Colon (tissue), 2 donors: ENCODE measurements around the gene CRYBG1.

ENCODE experiments used
- FAIRE-seq: peaks from 2 replicates; lab custom pipeline; 2012; peaks lifted over from hg19 to GRCh38; lab: Jason Lieb, UNC
- donor health status: control.
- donor health status: control.

Gene CRYBG1

DNA sequence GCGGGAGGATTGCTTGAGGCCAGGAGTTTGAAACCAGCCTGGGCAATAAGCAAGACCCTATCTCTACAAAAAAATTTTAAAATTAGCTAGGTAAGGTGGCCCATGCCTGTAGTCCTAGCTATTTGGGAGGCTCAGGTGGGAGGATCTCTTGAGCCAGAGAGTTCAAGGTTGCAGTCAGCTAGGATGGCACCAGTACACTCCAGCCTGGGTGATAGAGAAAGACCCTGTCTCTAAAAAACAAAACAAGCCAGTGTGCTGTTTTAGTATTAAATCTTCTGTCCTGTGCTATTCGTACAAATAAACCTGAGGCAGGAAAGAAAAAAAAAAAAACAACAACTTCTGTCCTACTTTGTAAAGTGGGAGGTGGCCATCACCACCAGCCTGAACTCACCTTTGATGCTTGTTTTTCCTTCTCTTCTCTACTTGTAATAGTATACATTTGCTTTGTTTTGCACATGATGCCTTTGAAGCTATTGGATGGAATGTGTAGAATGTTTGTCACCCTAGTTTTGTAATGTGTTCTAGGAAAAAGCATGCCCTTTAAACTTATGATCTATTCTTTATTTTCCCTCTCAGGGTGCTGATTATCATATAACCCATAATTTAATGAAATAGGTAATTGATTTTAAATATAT lies 102.5 kb downstream of the CRYBG1 start:
- no peak for FAIRE-seq

DNA sequence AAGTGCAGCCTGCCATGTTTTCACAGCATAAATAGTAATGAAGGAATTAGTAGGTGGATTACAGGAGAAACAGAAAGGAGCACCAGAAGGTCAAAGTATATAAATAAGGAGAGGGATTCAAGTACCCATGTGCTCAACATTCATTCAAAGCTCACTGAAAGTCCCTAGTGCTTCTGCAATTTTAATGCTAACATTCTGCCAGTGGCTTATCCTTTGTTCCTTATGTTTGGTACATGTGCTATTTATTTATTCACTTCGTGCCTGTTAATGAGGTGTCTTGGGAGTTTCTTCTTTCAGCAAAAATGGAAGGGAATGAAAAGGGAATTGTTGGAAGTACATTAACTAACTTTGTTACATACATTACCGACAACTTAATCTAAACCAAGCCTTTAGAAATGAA lies 105.7 kb downstream of the CRYBG1 start:
- FAIRE-seq: no peak

DNA sequence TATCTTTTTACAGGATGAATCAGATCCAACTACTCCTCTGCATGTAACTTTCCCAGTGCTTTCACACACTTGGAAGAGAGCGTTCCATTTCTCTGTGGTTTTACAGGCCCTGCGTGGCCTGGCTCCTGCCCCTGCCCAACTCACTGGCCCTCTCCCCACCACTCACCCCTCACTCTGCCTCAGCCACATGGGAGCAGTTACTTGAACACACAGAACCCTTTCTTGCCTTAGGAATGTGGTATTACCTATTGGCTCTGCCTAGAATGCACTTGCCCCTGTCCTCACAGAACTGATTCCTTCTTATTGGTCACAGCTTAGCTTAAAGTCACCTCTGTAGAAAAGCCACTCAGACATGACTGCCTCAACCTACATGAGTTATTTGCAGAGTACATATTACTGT lies 108.4 kb downstream of the CRYBG1 start:
- no peak for FAIRE-seq

DNA sequence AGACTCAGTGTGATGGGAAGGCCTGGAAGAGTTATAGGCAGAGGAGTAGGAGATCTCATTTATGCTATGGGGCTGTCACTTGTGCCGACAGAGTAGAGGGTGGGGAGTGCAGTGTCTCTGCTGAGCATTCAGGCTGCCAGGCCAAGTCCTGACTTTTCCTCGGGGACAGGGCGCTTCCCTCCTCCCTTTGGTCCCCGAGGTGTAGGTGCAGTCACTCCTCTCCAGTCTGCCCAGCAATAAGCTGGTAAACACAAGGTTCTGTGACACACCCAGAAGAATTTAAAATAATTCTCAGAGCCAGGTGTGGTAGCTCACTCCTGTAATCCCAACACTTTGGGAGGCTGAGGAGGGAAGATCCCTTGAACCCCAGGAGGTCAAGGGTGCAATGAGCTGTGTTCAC lies 109.4 kb downstream of the CRYBG1 start:
- no peak for FAIRE-seq

DNA sequence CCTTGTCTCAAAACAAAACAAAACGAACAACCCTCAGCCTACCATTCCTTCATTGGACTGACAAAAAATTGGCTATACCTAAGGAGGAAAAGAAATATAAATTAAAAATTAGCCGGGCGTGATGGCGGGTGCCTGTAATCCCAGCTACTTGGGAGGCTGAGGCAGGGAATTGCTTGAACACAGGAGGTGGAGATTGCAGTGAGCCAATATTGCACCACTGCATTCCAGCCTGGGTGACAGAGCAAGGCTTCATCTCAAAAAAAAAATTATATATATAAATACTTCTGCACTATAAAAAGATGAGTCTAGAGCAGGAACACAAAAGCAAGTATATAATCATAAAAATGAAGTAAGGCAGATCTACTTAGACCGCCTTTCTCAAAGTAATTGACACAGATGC lies 109.8 kb downstream of the CRYBG1 start:
- FAIRE-seq: no peak

DNA sequence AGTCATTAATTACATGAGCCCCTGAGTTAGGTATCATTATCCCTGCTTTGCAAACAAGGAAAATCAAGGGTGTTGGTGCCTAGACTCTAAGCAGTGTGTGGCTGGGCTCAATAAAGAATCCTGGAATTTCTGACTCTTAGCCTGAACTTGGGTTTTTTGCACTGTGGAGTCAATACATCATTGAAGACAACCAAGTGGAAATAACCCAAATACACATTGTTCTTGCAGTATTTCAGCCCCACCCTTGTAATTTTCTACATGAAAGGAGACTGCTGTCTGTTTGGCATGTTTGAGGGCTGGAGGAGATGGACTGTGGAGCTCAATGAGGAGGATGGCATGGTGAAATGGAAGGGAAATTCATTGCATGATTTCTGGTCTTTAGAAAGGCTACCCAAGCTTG lies 110.3 kb downstream of the CRYBG1 start:
- FAIRE-seq: no peak

DNA sequence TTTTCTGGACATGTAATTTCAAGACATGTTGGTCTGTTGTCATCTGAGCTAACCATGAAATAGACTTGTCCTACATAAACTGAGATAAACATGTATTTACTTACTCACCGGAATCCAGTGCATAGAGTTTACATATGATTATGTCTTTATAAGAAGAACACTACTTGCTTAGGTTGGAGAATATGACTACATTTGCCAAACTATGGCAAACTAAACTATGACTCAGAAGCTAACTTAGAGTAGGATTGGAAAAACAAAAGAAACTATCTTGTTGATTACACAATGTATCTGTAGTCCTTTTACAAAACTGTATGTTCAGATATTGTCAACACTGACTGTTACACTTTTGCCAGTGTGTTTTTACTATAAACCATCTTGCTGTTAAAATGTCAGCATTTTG lies 113.3 kb downstream of the CRYBG1 start:
- FAIRE-seq: no peak

DNA sequence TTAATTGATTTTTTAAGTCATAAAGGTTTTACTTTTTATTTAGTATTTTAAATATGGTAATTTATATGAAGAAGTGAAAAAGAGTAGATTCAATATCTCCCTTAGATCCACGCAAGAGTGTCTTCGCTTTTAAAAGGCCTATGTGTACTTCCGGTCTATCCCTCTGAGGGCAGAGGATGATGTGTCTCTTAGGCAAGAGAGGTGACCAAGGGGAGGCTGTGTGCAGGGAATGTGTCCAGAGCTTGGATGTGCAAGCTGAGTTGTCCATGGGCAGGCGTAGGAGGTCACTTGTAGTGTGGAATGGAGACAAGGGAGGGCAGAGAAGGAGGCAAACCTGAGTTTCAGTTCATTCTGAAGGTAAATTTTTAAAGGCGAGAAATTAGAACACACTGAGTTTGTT lies 113.9 kb downstream of the CRYBG1 start:
- FAIRE-seq: no peak

DNA sequence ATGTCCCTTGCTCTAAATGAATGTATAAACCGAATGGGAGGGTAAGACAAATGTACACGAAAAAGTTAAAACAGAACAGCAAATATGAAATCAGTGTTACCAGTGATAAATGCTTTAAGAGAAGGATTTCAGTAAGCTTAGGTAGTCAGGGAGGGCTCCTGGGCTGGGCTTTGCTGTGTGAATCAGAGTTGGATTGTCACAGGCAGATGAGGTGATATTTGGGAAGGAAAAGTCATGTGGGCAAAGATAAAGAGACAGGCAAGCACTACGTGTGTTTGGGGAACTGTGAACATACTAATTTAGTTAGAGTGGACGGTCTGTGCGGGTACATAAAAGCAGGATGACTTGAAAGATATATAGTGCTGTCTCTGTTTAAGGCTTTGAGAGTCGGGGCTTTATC lies 114.8 kb downstream of the CRYBG1 start:
- no peak for FAIRE-seq

DNA sequence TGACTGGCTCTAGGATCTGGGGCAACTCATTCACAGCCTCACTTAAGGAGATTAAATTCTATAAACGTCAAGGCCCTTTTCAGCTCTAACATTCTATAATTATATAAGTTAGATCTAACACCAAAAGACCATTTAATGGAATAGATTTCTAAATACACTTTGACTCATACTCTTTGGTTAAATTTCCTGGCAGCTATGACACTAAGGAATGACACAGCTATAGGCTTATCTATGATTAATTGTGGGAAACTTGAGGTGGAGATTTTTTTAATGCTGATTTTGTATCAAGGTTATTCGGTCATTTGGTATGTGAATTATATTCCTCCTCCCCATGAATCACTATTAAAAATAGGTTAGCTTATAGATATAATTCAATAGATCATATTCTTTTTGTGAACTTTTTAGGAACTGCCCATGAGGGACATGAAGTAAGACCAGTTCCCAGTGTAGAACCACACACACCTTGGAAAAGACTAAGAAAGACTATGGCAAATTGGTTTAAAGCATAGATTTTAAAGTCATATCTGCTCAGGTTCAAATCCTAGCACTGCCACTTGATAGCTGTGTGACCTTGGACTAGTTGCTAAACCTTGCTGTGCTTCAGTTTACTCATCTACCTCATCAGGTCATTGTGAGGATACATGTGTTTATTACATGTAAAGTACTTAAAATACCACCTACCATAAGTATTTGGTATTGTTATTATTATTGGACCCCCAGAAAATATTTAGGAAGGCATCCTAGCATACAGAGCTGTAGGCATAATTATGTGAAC lies 116.0 kb downstream of the CRYBG1 start:
- no peak for FAIRE-seq

DNA sequence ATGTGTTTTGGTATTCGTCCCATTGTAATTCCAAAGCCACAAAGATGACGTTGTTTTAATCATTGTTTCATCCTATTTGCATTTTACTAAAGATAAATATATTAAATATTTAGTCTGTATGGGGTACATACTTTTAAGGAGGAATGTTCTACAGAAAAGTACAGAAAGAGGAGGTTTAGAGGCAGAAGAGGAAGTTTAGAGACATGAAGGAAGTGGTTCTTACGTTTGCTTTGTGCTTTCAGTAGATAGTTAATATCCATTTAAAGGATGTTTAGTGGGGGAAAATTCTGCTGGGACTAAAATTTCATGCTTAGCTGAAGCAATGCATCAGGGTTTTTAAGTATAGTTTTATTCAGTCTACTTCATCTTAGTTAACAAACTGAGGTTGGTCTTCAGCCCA lies 116.6 kb downstream of the CRYBG1 start:
- FAIRE-seq: no peak

DNA sequence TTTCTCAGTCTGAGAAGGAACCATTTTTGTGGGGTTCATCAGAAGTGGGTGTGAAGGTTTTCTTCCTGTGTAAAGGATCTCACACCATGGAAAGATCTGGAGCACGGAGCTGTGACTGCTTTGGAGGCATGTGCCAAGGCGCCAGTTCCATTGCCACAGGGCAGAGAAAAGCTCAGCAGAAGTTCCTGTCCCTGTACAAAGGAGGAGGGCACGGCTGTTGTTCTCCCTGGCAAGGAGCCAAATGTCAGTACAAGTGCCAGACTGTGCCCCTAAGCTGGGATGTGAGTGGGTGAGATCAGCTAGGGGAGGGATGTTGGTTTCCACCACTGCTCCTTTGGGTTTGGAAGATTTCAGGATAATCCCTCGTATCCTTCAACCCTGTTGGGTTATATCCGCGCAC lies 117.3 kb downstream of the CRYBG1 start:
- no peak for FAIRE-seq

DNA sequence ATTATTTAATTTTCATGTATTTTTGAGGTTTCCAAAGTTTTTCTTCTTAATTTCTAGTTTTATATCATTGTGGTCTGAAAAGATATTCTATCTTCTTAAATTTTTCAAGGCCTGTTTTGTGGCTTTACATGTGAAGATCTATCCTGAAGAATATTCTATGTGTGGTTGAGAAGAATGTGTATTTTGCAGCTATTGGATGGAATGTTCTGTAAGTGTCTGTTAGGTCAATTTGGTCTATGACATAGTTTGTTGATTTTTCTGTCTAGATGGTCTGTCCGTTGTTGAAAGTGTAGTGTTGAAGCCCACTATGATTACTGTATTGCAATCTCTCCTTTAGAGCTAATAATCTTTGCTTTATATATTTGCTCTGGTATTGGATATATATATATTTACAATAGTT lies 125.7 kb downstream of the CRYBG1 start:
- FAIRE-seq: no peak

DNA sequence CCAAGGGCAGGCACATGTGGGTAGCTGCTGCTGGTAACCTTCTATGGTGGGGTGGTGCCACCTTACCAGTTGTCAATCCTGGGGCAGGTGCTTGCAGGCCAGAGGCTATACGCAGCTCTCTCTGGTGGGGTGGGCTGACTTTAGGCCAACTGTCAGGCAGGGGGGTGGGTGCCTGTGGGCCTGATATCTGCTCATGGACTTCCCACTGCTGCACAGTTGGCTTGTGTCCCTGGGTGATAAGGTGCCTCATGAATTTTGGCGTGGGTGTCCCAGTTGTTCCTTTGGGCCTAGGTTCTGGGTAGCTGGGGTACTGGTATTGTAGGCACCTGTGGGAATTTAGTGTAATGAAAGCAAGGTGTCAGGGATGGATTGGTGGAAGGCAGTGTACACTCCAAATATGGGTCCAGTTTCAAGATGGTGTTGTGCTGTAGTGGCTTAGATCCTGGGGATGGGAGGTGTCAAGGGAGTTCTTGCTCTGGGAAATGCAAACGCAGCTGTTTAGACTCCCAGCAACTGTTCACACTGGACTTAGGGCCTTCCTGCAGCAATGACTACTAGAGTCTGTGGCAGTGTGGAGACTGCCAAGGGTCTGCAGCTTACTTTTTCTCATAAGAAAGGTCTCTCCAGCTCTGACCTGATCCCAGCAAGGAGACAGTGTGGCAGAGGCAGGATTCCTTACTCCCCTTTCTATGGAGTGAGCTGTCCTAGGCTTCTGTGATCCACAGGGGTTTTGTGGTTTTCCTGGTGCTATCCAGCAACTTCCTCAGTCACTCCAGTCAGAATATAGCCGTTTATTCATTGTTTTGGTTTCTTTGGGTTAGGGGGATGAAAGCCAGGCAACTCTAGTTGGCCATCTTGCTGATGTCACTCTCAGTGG lies 128.2 kb downstream of the CRYBG1 start:
- FAIRE-seq: no peak

DNA sequence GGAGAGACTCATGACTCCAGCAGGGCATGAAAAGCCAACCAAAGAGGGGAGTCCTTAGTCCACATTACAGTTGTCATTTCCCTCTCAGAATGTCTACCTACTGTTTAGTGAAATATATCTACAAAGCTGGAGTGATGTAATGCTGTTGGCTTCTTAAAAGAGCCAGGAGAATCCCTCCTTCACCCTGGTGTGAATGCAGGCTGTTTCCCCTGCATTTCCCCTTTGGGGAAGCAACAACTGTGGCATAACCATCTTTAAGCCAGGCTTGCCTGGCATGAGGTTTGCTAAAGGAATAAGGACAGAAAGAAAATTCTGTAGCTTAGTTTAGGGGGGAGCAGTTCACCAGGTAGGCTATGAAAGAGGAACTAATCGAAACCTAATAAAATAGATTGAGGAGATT lies 129.5 kb downstream of the CRYBG1 start:
- FAIRE-seq: no peak

DNA sequence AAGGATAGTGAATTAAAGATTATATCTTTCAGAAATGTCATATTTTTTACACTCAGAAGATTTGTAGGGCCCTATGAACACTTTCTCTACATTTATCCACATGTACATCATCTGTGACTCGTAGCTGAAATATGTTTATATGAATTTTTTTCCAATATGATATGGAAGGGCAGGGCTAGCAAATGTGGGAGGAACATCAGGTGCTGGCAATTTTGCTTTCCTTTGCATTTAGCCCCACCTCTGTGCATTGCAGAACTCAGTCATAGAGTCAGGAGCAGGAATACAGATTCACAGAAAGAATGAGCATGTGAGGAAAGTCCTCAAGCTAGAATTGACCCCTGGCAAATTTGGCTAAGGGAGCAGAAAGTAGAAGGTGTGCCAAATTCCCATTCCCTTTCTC lies 129.9 kb downstream of the CRYBG1 start:
- no peak for FAIRE-seq

DNA sequence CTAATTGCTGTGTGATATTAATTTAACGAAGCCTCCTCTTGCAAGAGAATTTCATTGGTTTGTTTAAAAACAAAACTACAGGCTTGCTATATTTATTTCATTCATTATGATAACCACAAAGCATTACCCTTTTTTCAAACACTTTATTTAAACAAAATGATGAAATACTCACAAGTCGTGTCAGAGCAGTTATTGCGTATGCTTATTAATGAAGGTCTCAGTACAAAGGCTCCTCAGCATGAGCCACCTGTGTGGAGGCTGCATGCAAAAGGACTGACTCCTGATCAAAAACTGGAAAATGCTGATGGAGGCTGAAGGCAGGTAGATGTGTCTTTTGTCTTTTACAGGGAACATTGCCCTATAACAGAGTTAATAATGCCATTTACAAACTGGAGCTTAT lies 130.5 kb downstream of the CRYBG1 start:
- no peak for FAIRE-seq

DNA sequence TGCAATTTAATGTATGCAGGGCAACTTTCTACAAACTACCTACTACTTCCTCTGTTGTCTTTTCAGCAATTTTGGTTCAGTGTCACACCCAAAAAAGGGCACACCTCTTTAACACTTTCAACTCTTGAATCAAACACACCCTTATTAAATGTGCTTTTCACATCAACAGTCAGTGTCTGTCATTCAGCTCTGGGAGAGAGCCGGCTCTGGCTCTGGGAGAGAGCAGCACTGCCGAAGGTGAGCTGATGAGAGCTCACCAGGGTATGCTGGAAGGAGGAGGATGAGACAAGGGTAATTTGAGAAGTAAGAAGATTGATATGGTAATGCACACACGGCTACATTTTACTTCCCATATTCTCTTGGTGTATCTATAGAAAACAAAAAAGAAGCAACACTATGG lies 134.5 kb downstream of the CRYBG1 start:
- no peak for FAIRE-seq

DNA sequence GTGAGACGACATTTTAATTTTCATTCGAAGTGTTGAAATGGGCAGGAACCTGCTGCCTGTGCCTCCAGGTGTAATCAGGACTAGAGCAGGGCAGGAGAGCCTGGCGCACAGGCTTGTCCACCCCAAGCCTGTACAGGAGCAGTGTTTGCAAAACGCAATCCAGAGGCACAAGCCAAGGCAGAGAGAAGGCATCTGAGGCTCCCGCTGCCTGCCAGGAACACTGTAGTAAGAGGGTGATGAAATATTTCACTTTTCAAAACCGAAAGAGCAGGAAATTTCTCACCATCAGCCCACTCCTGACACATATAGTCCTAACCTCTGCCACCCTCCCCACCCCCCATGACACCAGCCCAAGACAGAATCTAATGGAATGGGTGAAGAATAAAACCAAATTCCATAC lies 136.3 kb downstream of the CRYBG1 start:
- FAIRE-seq: no peak

DNA sequence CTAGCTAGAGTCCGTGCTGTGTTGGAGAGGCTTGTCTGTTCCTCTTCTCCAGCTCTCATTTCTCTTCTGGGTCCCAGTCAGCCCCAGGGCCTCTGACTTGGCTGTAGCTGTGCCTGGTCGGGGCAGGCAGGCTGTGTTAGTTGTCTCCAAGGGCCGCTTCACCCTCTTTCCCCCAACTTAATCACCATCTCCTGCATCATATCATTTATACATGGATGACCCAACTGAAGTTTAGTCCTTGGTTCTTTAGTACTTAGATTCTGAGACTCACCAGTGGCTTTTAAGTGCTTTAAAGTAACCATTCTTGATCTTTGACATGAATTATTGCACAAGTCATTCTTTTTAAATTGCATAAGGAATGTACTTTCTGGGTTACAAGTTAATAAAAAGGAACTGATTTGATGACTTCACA lies 141.4 kb downstream of the CRYBG1 start:
- no peak for FAIRE-seq

DNA sequence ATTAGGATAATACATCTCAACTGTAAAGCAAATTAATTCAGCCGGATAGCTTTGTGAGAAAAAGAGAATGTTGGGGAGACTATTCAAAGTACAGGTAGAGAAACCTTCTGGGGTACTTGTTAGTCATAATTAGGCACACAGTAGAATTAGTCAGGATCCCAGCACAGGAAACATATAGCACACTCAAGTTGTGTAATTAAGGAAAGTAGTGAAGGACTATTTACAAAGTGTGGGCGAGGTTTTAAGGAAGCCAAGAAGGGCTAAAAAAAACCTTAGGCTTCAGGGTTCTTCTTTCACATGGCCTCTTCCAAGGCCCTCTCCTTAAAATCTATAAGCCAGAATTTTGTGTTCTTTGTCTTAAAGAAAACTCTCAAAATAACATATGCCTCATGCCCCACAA lies 142.0 kb downstream of the CRYBG1 start:
- no peak for FAIRE-seq

DNA sequence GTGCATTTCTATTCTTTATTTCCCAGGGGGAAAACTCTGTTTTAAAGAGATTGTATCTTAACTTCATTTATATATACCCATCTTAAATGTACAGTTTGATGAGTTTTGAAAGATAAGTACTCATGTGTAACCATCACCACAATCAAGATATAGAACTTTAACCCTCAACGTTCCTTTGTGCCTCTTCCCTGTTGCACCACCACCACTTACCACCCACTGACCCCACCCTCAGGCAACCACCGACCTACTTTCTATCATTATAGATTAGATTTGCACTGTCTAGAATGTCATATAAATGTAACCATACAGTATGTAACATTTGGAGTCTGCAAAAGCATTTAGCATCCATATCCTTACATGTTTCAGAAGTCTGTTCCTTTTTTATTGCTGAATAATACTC lies 147.8 kb downstream of the CRYBG1 start:
- no peak for FAIRE-seq

DNA sequence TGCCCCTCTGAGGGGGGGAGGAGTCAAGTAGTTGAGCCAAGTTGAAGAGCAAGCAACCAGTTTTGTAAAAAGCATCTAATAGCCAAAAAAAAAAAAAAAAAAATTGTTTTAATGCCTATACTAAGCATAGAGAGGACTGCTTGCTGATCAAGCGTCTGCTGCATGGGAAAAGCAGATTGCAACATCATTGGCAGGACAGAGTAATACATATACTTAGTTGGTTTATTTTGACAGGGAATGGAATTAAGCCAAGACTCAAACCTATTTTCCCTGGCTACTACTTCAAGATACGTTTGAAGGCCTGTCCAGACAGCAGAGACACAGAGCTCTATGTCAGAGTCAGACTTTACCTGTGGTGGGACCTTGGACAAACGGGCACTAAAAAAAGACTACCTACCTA lies 148.3 kb downstream of the CRYBG1 start:
- no peak for FAIRE-seq
